ENCODE data around the gene TRMT11. TPM values are rescaled to one million over a fixed set of nuclear protein-coding genes. Genes with fewer than 3 reads are reported as not detected.
"Not testable (repeated sequence)": the region's sequence is repeated elsewhere in the genome, so short reads cannot be mapped to it uniquely, and the experiment has no call there.

The TRMT11 gene
- total RNA-seq, 1 donor from 2014 or later = 27.2 TPM

DNA sequence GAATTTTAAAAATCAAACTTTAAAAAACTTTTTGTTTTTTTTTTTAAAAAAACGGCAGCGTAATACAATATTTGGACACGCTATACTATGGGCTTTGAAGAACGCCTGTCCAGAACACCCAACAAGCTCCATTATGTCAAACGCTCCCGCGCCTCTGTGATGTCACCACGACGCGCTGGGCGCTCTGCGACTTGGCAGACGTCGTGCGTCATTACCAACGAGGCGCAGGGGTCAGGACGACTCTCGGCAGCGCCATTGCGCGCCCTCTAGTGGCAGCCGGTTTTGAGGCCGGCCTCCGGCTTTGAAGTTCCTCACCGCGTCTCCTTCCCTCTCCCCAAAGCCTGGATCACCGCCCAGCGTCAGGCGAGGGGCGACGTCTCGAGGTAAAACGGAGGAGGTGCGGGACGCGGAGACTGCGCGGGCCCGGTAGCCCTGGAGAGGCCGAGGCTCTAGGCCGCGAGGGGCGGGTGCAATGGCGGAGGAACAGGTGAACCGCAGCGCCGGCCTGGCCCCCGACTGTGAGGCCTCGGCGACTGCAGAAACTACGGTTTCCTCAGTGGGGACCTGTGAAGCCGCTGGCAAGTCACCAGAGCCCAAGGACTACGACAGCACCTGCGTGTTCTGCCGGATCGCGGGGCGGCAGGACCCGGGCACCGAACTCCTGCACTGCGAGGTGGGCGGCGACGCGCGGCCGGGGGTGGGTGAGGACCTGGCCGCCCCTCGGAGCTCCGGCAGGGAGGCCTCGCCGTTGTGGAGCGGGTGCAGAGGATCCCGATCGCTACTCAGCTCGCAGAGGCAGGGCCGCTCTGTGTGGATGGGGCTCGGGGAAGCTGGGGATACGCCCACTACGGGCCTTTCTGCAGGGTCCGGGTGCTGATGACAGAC is 29.6 kb upstream of the TRMT11 start, which contains the start of gene HINT3:
Gene HINT3 (plus strand): TSS at position 265 of the 885 bp plus-strand sequence. CDS start 208 bp downstream, at position 473.
- DNase-seq (ENCODE audit: low read depth) = peak; percentile 91

- DNase-seq (ENCODE audit: low read depth) = no peak
Observed at GRCh38 chr6:125957391-125957693, 29.0 kb upstream of the TRMT11 start.

GRCh38 chr6:125957845-125958244 is 28.5 kb upstream of the TRMT11 start:
- peak; percentile 77 for DNase-seq (ENCODE audit: low read depth)

GRCh38 chr6:125959041-125959440 is 27.3 kb upstream of the TRMT11 start:
- DNase-seq (ENCODE audit: low read depth) = no peak

GRCh38 chr6:125961117-125961516 is 25.2 kb upstream of the TRMT11 start:
- no peak for DNase-seq (ENCODE audit: low read depth)

GRCh38 chr6:125962900-125963497 is 23.3 kb upstream of the TRMT11 start:
- no peak for DNase-seq (ENCODE audit: low read depth)

DNA sequence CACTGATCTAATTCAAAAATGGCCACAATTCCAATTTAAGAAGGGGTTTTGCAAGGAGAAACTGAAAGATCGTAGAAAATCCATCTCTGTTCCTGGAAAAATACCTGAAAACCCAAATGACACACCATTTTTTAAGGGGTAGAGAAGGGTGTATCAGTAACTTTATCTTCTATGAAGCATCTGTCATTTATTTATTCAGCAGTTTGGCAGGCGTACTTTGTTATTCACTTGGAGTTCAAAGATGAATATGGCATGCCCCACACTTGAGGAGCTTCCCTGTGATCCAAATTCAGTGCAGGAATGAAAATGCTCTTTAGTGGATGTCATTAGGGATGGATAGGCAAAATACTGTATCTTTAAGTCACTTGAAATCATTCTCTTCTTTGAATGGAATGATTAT is 22.5 kb upstream of the TRMT11 start:
- DNase-seq (ENCODE audit: low read depth) = no peak

- DNase-seq (ENCODE audit: low read depth) = no peak
Observed at GRCh38 chr6:125966569-125966968, 19.8 kb upstream of the TRMT11 start.

DNA sequence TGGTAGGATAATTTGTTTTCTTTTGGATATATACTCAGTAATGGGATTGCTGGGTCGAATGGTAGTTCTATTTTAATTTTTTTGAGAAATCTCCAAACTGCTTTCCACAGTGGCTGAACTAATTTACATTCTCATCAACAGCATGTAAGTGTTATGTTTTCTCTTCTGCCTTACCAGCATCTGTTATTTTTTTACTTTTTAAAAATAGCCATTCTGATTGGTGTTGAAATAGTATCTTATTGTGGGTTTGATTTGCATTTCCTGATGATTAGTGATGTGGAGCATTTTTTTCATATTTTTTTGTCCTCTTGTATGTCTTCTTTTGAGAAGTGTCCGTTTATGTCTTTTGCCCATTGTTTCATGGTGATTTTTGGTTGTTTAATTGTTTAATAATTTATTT is 17.8 kb upstream of the TRMT11 start:
- DNase-seq (ENCODE audit: low read depth) = no peak

DNA sequence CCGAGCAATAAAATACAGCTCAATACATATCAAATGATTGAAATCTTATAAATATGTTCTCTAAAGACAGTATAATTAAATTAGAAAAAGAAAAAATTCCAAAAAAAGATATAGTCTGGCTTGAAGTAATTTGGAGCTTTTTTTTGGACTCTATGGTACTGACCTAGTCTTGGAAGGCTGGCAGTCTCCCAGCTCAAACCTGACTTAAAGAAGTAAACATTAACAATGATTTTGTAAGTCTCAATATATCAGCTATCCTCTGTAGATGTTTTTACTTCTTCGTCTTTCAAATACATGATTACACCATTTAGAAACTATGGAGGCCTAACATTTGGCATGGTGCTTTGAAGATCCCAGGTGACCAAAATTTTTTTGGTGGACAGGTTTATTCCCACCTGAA is 15.6 kb upstream of the TRMT11 start:
- no peak for DNase-seq (ENCODE audit: low read depth)

- DNase-seq (ENCODE audit: low read depth) = not testable (repeated sequence)
Observed at GRCh38 chr6:125972478-125972877, 13.9 kb upstream of the TRMT11 start.

DNA sequence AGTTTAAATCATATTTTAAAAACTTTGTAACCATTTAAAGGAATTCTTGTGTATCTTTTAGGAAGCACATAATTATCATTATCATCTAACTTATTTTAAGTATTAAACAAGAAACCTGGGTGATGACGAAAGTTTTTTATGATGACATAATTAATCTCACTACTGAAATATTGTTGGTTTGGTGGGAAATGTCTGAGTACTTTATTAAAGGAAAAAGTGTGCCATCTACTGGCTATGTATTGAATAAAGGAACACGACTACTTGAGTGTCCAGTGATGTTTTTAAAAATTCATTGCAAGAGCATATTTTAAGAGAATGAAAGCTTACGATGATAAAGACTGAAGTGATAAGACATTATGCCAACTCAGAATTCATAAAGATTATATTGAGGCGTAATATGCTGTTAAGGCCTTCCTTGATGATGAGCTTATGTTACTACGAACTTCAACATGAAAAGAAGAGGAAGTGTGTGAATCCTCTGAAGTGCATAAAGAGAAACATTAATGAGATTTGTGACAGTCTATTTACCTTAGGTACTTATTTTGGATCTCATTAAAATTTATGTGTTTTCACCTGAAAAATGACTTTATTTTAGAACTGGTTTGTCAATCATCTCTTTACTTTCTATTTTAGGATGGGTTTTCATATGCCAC is 12.0 kb upstream of the TRMT11 start:
- peak; percentile 59 for DNase-seq (ENCODE audit: low read depth)

- DNase-seq (ENCODE audit: low read depth) = no peak
Observed at GRCh38 chr6:125979101-125979500, 7.2 kb upstream of the TRMT11 start.

- DNase-seq (ENCODE audit: low read depth) = no peak
Observed at GRCh38 chr6:125981571-125982185, 4.7 kb upstream of the TRMT11 start.

DNA sequence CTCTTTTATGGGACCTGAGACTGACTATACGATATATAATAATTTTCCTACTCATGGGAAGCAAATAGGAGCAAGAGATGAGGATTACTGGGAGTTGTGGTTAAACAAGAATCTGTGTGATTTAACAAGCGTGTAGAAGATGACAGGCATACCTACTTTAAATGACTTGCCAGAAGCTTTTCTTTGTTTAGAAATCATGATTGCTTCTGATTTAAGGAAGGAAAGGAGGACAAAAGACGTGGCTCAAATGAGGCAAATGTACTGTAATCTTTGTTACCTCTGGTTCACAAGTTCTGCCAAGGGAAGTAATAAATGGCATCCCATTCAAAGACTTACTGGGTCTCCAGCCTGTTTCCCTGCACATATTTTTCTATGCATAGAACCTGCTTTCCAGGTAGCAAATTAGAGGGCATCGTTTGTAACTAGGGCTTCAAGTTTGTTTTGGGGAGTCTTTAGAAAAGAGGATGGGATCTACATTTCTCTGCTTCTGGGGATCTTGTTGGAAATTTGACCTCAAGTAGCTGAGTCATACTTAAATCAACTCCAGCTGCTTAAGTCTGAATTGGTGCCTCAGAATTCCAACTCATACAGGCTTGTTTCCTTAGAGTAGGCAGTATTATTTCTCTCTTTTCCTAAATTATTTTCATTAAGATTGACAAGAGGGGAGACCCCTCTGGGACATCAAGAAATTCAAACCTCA is 2.9 kb upstream of the TRMT11 start:
- peak; percentile 68 for DNase-seq (ENCODE audit: low read depth)

DNA sequence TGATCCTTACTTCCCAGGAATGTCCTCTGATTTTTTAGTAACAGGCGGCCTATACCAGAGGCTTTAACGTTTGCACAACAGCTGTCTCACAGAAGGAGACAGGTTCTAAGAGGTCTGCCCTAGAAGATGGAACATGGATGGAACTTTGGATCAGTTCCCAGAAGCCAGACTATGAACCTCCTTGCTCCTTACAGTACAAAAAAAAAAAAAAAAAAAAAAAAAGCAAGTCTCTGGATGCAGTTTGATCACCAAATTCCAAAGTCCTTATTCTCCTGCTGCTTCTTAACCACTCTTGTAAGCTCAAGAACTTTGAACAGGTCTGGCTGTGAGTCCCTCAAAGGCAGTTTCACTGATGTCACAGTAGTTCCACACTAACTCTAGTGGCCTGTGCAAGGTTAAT is 2.0 kb upstream of the TRMT11 start:
- peak; percentile 37 for DNase-seq (ENCODE audit: low read depth)

DNA sequence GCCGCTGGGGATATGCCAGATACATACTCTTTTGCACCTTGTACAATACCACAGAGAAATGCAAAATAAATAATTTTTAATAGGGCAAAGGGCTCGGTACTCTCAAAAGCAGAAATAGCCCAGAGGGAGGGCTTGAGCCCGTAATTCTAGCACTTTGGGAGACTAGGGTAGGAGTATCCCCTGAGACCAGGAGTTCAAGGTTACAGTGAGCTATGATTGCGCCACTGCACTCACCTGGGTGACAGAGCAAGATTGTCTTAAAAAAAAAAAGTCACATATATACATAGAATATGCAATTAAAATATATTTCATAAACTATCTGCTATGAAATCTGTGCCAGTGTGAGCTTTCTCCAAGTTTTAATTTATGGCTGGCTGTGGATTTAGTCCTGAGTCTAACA is 818 bp upstream of the TRMT11 start:
- no peak for DNase-seq (ENCODE audit: low read depth)

DNA sequence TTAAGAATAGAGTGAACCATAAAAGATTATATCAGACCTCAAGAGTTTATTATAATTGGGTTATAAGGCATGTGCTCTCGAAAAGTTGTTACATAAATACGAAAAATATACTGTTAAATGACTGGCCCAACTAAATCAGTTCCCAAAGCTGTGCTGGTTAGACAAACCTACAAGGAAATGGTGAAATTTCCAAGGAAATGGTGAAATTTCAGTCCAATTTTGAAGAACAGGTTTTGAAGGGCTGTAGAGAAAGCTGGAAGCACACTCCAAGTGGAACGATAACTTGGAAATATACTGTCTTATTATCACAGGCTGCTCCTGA is 400 bp upstream of the TRMT11 start:
- DNase-seq (ENCODE audit: low read depth) = peak; percentile 12

DNA sequence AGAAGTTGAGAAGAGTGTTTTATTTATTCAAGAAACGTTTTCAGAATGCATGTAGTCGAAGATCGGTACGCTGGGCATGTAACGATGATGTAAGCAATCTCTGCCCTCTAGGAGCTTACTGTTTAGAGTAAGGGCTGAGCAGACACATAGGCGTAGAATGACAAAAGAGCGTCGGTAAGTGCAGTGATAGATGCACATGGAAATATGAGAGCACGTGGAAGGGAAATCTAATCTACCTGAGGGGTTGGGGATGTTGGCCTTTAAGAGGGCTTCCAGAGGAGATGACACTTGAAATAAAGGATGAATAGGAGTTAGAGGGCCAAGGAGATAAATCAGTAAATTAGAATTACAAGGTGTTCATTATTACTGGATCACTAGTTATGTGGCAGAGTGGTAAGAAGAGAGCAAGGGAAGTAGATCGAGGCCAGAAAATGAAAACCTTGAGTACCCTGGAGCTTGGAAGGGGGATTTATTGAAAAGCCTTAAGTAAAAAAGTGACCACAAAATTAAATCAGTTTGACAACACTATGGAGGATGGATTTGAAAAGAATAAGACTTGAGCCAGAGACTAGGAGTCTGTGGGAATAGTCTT is 782 bp downstream of the TRMT11 start:
- DNase-seq (ENCODE audit: low read depth) = peak; percentile 38

GRCh38 chr6:125988280-125988679 is 1.9 kb downstream of the TRMT11 start:
- no peak for DNase-seq (ENCODE audit: low read depth)

GRCh38 chr6:125989631-125990030 is 3.3 kb downstream of the TRMT11 start:
- DNase-seq (ENCODE audit: low read depth) = peak; percentile 52

- DNase-seq (ENCODE audit: low read depth) = peak; percentile 23
Observed at GRCh38 chr6:125991653-125992052, 5.3 kb downstream of the TRMT11 start.

All from renal cortical epithelial cell (primary cell).